Gastroesophageal sphincter (tissue), 4 donors: Measurements from ENCODE around the gene RBM38. TPM values are rescaled to one million over a fixed set of nuclear protein-coding genes. Genes with fewer than 3 reads are reported as not detected.

Source experiments
- ATAC-seq: fragments of 150-250 bp; one replicate; pipeline ENCODE4 v1.9.1; 2016; ENCODE audit warnings: mild to moderate bottlenecking, moderate library complexity
- H3K27ac ChIP-seq, 4 donors: fragments of 200-600 bp; sonication (generic) in 3 of 4; 1 replicate in 3 of 4; 2 replicates in 1 of 4; pipeline ENCODE4 v1.5.1; 2016 to 2019
- H3K27me3 ChIP-seq: fragments of 200-600 bp; sonication (generic); one replicate; pipeline ENCODE4 v1.5.1; 2019
- H3K36me3 ChIP-seq, 2 donors: fragments of 200-600 bp; sonication (generic); one replicate each; pipeline ENCODE4 v1.5.1; 2019; ENCODE audit warnings: control low read depth in 1 of 2
- H3K4me1 ChIP-seq, 3 donors: fragments of 200-600 bp; sonication (generic); 1 replicate in 2 of 3; 2 replicates in 1 of 3; pipeline ENCODE4 v1.5.1; 2016 to 2019; ENCODE audit warnings: control low read depth in 2 of 3
- H3K4me3 ChIP-seq, 2 donors: fragments of 200-600 bp; sonication (generic); one replicate each; pipeline ENCODE4 v1.5.1; 2019; ENCODE audit warnings: mild to moderate bottlenecking in 1 of 2, moderate library complexity in 1 of 2
- H3K9me3 ChIP-seq, 3 donors: fragments of 200-600 bp; sonication (generic); one replicate each; pipeline ENCODE4 v1.5.1; 2017 to 2019; ENCODE audit warnings: control low read depth in 2 of 3
- CTCF ChIP-seq, 4 experiments: fragments of 200-600 bp in 2 of 4; fragments of 450-650 bp in 2 of 4; sonication (generic) in 1 of 4; IDR thresholded peaks; one replicate each; pipeline ENCODE4 v1.5.1; 2017 to 2019; ENCODE audit warnings: antibody characterized with exemption in 4 of 4, mild to moderate bottlenecking in 2 of 4, moderate library complexity in 2 of 4
- EP300 ChIP-seq: sonication (generic); formaldehyde crosslinking; IDR thresholded peaks from one replicate; pipeline ENCODE4 v1.6.1; 2017; ENCODE audit warnings: antibody characterized with exemption, mild to moderate bottlenecking
- POLR2A ChIP-seq, 2 donors: fragments of 450-650 bp; IDR thresholded peaks; one replicate each; pipeline ENCODE4 v1.6.1; 2017; ENCODE audit warnings: antibody characterized with exemption in 2 of 2, mild to moderate bottlenecking in 2 of 2, moderate library complexity in 1 of 2
- POLR2AphosphoS5 ChIP-seq: sonication (generic); formaldehyde crosslinking; IDR thresholded peaks from one replicate; pipeline ENCODE4 v1.6.1; 2017; ENCODE audit warnings: antibody characterized with exemption
- WGBS, 2 donors: methylation state at CpG; one replicate each; pipeline ENCODE4 v1.1.5; 2018; ENCODE audit warnings: low coverage in 1 of 2; 5-methylcytosine and 5-hydroxymethylcytosine counted together
- total RNA-seq, 4 donors: library from RNA; depleted of rRNA; stranded (reverse); fragments of >200 nt; gene quantifications; one replicate each; pipeline ENCODE4 v1.1.0, GENCODE V29; 2016

RBM38 gene
- total RNA-seq, 4 donors from 2014 or later = 50.9 to 190 (median 106) TPM

DNA sequence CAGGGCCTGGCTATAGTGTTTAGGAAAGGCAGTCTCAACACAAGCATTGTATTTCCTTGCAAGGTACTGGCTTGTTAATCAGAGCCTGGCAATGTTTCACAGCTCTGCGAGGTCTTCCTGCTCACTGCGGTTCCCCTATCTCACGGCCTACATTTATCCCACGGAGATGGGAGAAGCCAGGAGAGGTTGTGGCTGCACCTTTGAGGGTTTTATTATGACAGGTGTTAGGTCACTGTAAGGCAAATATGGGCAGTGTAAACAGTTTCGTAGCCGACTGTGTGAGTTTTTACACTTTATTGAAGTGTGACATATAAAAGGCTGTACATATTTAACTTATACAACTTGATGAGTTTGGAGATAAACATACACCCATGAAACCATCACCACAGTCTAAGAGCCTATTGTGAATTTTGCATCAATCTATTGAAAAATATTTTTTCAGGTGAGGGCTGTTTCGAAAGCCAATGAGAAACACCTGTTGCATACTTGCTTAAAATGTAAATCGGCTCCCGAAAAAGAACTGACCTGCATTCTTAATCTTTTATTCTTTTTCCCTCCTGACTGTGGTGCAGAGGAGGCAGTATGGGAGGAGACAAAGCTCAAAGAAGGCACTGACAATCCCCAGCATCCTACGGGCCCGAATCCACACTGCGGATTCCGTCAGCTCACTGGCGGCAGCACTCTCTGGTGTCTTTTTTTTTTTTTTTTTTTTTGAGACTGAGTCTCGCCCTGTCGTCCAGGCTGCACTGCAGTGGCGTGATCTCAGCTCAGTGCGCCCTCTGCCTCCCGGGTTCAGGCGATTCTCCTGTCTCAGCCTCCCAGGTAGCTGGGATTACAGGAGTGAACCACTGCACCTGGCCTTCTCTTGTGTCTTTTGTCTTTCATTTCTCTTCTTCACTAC lies 7.5 kb upstream of the RBM38 start:
- Histone ChIP-seq H3K4me3 (no peak overlapping the region), H3K27ac (no peak overlapping the region), H3K4me1 (peaks cover 0 to 11% (median 0%) of the 10 kb centered on the region in 3 donors), H3K27me3 (no peaks in the 10 kb centered on the region), H3K36me3 (peaks cover 0 to 40% of the 10 kb centered on the region in 2 donors), H3K9me3 (no peaks in the 10 kb centered on the region)
- WGBS, 2 donors = 78 to 81% methylated on average over 17 to 20 of the region's 20 CpGs
- no peak for TF ChIP-seq CTCF (IDR thresholded peaks at IDR 0.05)
- TF ChIP-seq EP300 = no peak
- no peak for TF ChIP-seq POLR2A (IDR thresholded peaks at IDR 0.05)
- no peak for TF ChIP-seq POLR2AphosphoS5
- ATAC-seq = no peak

DNA sequence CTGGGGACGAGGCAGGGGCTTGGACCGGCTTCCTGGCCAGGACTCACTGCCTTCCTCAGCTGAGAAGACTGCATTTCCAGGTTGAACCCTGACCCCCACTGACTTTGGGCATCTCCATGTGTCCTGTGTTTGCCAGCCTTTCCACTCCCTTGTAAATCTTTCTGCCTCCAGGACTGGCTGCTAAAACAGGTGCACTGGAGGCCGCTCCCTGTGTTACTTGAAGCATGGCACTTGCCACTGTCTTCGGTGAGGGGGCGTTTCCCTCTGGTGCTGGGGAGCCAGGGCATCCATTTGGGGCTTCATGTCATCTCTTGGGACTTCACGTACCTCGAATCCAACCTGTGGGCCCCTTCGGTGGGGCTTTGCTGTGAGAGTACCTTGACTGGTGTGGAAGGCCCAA lies 6.7 kb upstream of the RBM38 start:
- TF ChIP-seq CTCF (IDR thresholded peaks at IDR 0.05) = no peak
- TF ChIP-seq POLR2A (IDR thresholded peaks at IDR 0.05) = no peak
- TF ChIP-seq EP300 = no peak
- TF ChIP-seq POLR2AphosphoS5 = no peak
- no peak overlapping the region for H3K27ac ChIP-seq
- H3K4me1 ChIP-seq = peaks cover 0 to 19% (median 1%) of the 10 kb centered on the region in 3 donors
- ATAC-seq = no peak
- H3K36me3 ChIP-seq = peaks cover 0 to 35% of the 10 kb centered on the region in 2 donors
- WGBS, 2 donors = 83% methylated on average over 2 of the region's 8 CpGs; no CpG with 5 or more reads in 1 of the 2 donors
- no peaks in the 10 kb centered on the region for H3K9me3 ChIP-seq
- no peaks in the 10 kb centered on the region for H3K27me3 ChIP-seq
- no peak overlapping the region for H3K4me3 ChIP-seq

- no peak overlapping the region for H3K4me3 ChIP-seq
- H3K4me1 ChIP-seq = peaks cover 0 to 26% (median 7%) of the 10 kb centered on the region in 3 donors
- no peak for ATAC-seq
- no peak overlapping the region for H3K27ac ChIP-seq
- peaks cover 0 to 28% of the 10 kb centered on the region in 2 donors for H3K36me3 ChIP-seq
- no peak for TF ChIP-seq EP300
- no peak for TF ChIP-seq POLR2AphosphoS5
- no peak for TF ChIP-seq CTCF (IDR thresholded peaks at IDR 0.05)
- TF ChIP-seq POLR2A (IDR thresholded peaks at IDR 0.05) = no peak
- H3K9me3 ChIP-seq = no peaks in the 10 kb centered on the region
- WGBS, 2 donors = 66 to 91% methylated on average over 7 to 10 of the region's 29 CpGs
- H3K27me3 ChIP-seq = no peaks in the 10 kb centered on the region
Observed at GRCh38 chr20:57384953-57385761, 6.0 kb upstream of the RBM38 start.

GRCh38 chr20:57385940-57386339 lies 5.3 kb upstream of the RBM38 start:
- Histone ChIP-seq H3K27me3 (no peaks in the 10 kb centered on the region), H3K36me3 (peaks cover 0 to 20% of the 10 kb centered on the region in 2 donors), H3K9me3 (no peaks in the 10 kb centered on the region), H3K27ac (no peak overlapping the region), H3K4me3 (no peak overlapping the region), H3K4me1 (peaks cover 0 to 34% (median 11%) of the 10 kb centered on the region in 3 donors)
- TF ChIP-seq POLR2A (IDR thresholded peaks at IDR 0.05) (no peak), CTCF (IDR thresholded peaks at IDR 0.05) (no peak), EP300 (no peak), POLR2AphosphoS5 (no peak)
- 83 to 100% methylated on average over 1 to 2 of the region's 6 CpGs for WGBS, 2 donors
- no peak for ATAC-seq
